DND-41 (cell line): ENCODE measurements around the gene COL4A1.

Experiments used
- ATAC-seq: fragments of 200-7000 bp; cut with Tn5 transposase; 3 replicates; pipeline ENCODE4 v1.9.1; 2021; ENCODE audit warnings: low read depth; ENCODE audit not compliant: insufficient read depth
- DNase-seq: peaks from one replicate; pipeline ENCODE4 v3.0.0-alpha.2; 2020
- H2AFZ ChIP-seq: 2 replicates; pipeline ENCODE4 v1.6.0; 2012; ENCODE audit warnings: low read depth, low read length
- H3K27ac ChIP-seq: 2 replicates; pipeline ENCODE4 v1.5.1; 2012; ENCODE audit warnings: low read length, inconsistent platforms
- H3K27me3 ChIP-seq: fragments of 200-600 bp; sonication (generic); 2 replicates; pipeline ENCODE4 v1.6.0; 2012; ENCODE audit warnings: low read length, mild to moderate bottlenecking, inconsistent platforms; ENCODE audit not compliant: insufficient read depth, poor library complexity
- H3K36me3 ChIP-seq: 2 replicates; pipeline ENCODE4 v1.5.1; 2012; ENCODE audit warnings: low read length, inconsistent platforms; ENCODE audit not compliant: insufficient read depth
- H3K4me1 ChIP-seq: 2 replicates; pipeline ENCODE4 v1.5.1; 2012; ENCODE audit warnings: mild to moderate bottlenecking, low read length; ENCODE audit not compliant: insufficient read depth
- H3K4me2 ChIP-seq: 2 replicates; pipeline ENCODE4 v1.6.0; 2012; ENCODE audit warnings: mild to moderate bottlenecking, moderate library complexity, low read length, inconsistent platforms; ENCODE audit not compliant: insufficient read depth
- H3K4me3 ChIP-seq, 2 experiments: fragments of 200-600 bp in 1 of 2; shearing (Covaris generic) in 1 of 2; 2 replicates each; pipeline ENCODE4 v1.5.1; 2012 to 2016; ENCODE audit warnings: inconsistent platforms in 2 of 2, low read length in 2 of 2, mild to moderate bottlenecking in 2 of 2, low read depth in 1 of 2, moderate library complexity in 1 of 2
- H3K79me2 ChIP-seq: 2 replicates; pipeline ENCODE4 v1.6.0; 2012; ENCODE audit warnings: low read length, inconsistent platforms; ENCODE audit not compliant: insufficient read depth
- H3K9ac ChIP-seq: 2 replicates; pipeline ENCODE4 v1.6.0; 2012; ENCODE audit warnings: low read depth, mild to moderate bottlenecking, inconsistent platforms, low read length, moderate library complexity
- H3K9me3 ChIP-seq: 2 replicates; pipeline ENCODE4 v1.5.1; 2012; ENCODE audit warnings: low read length, moderate library complexity, mild to moderate bottlenecking, inconsistent platforms; ENCODE audit not compliant: insufficient read depth, severe bottlenecking
- H4K20me1 ChIP-seq: 2 replicates; pipeline ENCODE4 v1.6.0; 2012; ENCODE audit warnings: low read length; ENCODE audit not compliant: insufficient read depth
- EZH2 ChIP-seq: IDR thresholded peaks from 3 replicates; pipeline ENCODE4 v1.6.1; 2012; ENCODE audit warnings: borderline replicate concordance, low read depth, mild to moderate bottlenecking, moderate library complexity, low read length, inconsistent platforms; ENCODE audit not compliant: severe bottlenecking
- TF ChIP-seq, protein P1 (sequence below): IDR thresholded peaks from 2 replicates; pipeline ENCODE4 v1.5.1; 2012; ENCODE audit warnings: borderline replicate concordance, low read length, moderate library complexity, mild to moderate bottlenecking; ENCODE audit not compliant: poor library complexity, severe bottlenecking; ENCODE audit errors: extremely low read depth

Gene COL4A1

DNA sequence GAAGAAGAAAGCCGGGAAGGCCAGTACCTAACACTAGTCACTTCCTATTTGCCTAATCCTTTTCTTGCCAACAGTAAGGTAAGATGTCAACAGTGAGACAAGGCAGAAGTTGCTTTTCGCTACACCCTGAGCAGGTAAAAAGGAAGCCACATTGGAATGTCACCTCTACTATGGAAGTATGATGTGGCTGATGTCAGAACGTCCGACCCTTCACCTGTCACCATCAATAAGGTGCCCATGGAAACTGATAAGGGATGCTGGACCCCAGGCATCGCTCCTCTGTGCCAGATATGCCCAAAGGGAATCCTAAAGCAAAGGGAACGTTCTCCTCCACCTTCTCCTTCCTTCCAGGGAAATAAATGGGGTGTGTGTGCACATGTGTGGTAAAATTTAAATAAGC is 34.3 kb downstream of the COL4A1 start:
- H3K36me3 ChIP-seq = no peaks in the 10 kb centered on the region
- no peak overlapping the region for H3K4me3 ChIP-seq
- H3K27ac ChIP-seq = no peak overlapping the region
- H4K20me1 ChIP-seq = no peaks in the 10 kb centered on the region
- peaks cover 46% of the 10 kb centered on the region for H3K27me3 ChIP-seq
- no peak overlapping the region for H3K4me2 ChIP-seq
- no peaks in the 10 kb centered on the region for H3K9me3 ChIP-seq
- no peak for DNase-seq
- H3K9ac ChIP-seq = no peak overlapping the region
- H3K4me1 ChIP-seq = no peaks in the 10 kb centered on the region
- H3K79me2 ChIP-seq = no peaks in the 10 kb centered on the region
- TF ChIP-seq, protein P1, sequence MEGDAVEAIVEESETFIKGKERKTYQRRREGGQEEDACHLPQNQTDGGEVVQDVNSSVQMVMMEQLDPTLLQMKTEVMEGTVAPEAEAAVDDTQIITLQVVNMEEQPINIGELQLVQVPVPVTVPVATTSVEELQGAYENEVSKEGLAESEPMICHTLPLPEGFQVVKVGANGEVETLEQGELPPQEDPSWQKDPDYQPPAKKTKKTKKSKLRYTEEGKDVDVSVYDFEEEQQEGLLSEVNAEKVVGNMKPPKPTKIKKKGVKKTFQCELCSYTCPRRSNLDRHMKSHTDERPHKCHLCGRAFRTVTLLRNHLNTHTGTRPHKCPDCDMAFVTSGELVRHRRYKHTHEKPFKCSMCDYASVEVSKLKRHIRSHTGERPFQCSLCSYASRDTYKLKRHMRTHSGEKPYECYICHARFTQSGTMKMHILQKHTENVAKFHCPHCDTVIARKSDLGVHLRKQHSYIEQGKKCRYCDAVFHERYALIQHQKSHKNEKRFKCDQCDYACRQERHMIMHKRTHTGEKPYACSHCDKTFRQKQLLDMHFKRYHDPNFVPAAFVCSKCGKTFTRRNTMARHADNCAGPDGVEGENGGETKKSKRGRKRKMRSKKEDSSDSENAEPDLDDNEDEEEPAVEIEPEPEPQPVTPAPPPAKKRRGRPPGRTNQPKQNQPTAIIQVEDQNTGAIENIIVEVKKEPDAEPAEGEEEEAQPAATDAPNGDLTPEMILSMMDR = no peak
- TF ChIP-seq EZH2 = no peak
- no peak overlapping the region for H2AFZ ChIP-seq
- ATAC-seq = no peak

DNA sequence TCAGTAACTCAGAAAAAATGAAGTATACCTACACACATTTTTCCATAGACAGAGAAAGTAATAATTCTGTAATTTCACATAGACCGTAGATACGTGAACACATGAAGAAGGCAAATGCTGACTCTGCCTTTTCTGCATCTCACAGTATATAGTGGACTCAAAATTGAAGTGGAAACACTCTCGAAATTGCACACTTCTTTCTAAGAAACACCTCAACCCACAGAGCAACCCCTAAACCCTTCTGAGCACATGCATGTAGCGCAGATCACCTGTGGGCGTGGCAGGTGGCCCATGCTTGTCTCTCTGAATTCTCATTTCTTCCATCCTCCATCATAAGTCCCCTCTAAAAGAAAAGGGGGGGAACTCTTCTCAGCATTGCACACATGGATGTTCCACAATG is 34.7 kb downstream of the COL4A1 start:
- Histone ChIP-seq H3K4me1 (no peaks in the 10 kb centered on the region), H3K9ac (no peak overlapping the region), H3K27me3 (peaks cover 49% of the 10 kb centered on the region), H2AFZ (no peak overlapping the region), H3K27ac (no peak overlapping the region), H4K20me1 (no peaks in the 10 kb centered on the region), H3K9me3 (no peaks in the 10 kb centered on the region), H3K36me3 (no peaks in the 10 kb centered on the region), H3K4me2 (no peak overlapping the region), H3K4me3 (no peak overlapping the region), H3K79me2 (no peaks in the 10 kb centered on the region)
- DNase-seq (no peak), ATAC-seq (no peak)
- TF ChIP-seq, protein P1 = no peak

DNA sequence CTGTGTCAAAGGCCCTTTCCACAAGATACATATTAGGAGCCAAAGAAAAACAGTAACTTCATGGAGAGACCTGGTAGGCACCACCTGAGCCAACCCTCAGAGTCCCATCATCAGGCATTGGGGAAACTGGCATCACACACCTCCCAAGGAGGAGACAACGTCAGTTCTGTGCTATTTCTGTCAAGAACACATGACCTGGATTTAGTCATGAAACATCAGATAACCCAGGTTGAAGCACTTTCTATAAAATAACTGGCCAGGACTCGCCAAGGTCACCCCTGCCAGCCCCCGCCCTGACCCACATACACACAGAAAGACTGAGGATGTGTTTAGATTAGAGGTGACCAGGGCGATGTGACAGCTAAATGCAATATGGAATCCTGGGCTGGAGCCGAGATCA is 35.6 kb downstream of the COL4A1 start:
- no peak for DNase-seq

More for the DNA sequence above, 35.6 kb downstream of the COL4A1 start:
- Histone ChIP-seq H3K79me2 (no peaks in the 10 kb centered on the region), H3K27me3 (peaks cover 48% of the 10 kb centered on the region), H3K9ac (no peak overlapping the region), H4K20me1 (no peaks in the 10 kb centered on the region), H3K27ac (no peak overlapping the region), H2AFZ (no peak overlapping the region), H3K4me1 (no peaks in the 10 kb centered on the region), H3K4me3 (no peak overlapping the region), H3K4me2 (no peak overlapping the region), H3K36me3 (no peaks in the 10 kb centered on the region), H3K9me3 (no peaks in the 10 kb centered on the region)
- ATAC-seq = no peak
- TF ChIP-seq, protein P1 = no peak
- TF ChIP-seq EZH2 = no peak
